GM19043 (cell line): ENCODE data around the gene RRAS2.
"Not testable (repeated sequence)": the region's sequence is repeated elsewhere in the genome, so short reads cannot be mapped to it uniquely, and the experiment has no call there.

Source experiments
- ATAC-seq: cut with Tn5 transposase; IDR thresholded peaks from one replicate; pipeline ENCODE4 v1.9.1; 2021; ENCODE audit warnings: low read depth; ENCODE audit not compliant: unreplicated experiment

The RRAS2 gene

DNA sequence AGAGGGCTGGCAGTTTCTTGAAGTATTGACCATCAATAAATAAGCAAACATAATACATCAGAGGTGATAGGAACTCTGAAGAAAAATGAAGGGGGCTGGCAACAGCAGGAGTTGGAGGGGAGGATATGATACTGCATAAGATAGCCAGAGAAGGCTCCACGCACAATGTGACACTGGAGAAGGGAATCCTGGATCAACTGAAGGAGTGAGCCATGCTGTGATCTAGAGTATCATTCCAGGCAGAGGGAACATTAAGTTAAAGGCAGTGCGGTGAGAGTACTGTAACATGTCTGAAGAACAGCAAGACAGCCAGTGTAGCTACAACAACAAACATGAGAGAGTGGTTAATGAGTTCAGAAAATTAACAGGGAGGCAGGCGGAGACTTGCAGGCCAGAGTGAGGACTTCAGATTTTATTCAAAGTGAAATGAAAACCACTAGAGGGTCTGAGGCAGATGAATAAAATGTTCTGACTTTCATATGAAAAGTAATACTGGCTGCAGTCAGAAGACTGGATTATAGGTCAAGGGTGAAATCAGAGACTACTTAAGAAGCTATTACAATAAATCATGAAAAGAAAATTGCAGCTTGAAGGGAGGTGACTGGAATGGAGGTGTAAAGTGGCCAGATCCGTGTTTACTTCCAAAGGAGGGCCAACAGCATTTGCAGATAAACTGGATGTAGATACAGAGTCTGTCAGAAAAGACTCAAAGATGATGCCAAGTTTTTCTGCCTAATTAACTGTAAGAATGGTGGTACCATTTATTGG, 49.4 kb downstream of the RRAS2 start:
- no peak for ATAC-seq

DNA sequence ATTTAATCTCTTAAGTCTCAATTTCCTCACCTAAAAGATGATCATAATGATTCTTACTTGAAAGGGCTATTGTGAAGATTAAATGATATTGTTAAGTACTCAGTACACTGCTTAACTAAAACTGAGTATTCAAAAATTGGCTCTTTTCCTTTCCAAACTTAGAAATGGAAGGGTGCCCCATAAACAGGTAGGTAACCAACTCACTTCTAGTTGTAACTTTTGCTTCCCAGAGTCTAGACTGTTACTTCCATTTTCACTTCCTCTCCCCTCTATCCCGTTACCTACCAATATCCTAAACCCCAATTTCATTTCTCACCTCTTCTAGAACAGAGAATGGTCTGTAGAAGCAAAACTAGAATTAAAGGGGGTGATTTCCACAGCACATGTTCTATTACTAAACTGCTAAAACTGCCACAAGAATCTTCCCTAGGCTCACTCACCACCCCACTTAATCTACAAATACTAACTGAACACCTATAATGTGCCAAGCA, 50.0 kb downstream of the RRAS2 start:
- ATAC-seq, result peak; percentile 32

DNA sequence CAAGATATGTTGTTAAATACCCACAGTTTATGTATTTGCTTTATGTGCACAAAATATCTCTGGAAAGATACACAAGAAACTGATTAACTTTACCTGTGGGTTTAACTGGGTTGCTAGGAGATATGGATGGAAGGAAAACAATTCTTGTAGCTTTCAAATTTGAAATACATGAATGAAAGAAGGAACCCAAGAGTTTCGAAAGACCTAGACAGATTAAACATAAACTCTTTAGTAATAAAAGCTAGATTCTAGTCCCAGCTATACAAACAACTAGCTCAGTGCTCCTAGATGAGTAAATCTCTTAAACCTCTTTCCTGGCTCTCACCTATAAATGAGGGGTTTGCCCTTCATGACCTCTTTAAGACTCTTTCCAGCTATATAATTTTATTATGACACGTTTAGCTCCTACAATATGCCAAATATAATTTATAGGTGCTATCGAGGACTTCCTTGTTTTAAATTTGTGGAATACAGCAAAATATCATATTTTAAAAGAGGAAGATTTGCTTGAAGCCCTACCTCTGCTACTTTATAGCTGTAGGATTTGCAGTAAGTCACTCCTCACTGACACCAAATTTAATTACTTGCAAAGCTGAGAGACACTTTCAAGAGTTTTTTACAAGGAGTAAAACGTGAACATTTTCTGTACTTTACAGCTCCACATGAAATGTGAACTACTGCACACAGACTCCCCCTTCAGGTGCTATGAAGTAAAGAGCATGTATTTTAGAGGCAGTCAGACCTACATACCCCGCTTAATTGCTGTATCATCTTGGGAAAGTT, 50.7 kb downstream of the RRAS2 start:
- ATAC-seq, result peak; percentile 39

DNA sequence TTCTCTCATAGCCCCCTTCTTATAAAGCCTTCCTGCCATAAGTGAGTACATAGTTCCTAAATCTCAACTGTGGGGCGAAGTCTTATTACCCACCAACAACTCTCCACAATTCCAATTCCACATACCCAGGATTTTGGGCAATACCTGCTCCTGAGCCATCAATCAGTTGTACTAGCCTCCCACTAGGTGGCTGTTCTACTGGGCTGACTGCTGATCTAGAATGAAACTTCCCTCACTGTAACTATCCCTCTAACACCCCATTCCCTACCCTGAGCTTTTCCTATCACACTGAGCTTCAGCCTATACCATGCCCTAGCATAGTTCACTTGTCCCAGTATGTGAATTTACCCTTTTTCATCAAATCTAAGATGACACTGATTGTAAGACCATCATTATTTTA, 52.5 kb downstream of the RRAS2 start:
- no peak for ATAC-seq

DNA sequence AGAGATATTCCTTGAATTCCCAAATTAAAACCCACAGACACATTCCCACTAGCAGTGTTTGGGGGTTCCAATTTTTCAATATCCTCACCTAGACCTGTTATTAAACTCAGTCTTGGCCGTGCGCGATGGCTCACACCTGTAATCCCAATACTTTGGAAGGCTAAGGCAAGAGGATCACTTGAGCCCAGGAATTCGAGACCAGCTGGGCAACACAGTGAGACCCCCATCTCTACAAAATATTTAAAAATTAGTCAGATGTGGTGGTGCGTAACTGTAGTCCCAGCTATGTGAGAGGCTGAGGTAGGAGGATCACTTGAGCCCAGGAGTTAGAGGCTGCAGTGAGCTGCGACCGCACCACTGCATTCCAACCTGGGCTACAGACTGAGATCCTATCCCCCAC, 53.3 kb downstream of the RRAS2 start:
- no peak for ATAC-seq

DNA sequence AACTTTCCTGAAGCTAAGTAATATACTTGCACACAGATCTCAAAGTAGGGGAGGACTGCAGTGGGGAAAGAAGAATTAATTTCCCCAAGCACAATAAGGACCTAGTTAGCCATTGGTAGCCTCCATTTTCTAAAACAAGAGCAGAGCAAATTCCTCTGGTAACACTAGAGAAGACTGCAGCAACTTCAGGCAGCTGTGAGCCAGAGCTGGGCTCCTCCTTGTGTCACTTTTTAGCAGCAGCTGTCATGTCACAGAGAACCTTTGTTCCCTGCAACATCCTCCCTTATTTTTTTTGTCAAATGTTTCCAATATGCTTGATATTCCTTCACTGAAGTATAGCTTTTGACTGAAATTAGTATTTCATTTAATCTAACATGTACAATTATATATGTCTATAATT, 54.4 kb downstream of the RRAS2 start:
- ATAC-seq, result no peak

DNA sequence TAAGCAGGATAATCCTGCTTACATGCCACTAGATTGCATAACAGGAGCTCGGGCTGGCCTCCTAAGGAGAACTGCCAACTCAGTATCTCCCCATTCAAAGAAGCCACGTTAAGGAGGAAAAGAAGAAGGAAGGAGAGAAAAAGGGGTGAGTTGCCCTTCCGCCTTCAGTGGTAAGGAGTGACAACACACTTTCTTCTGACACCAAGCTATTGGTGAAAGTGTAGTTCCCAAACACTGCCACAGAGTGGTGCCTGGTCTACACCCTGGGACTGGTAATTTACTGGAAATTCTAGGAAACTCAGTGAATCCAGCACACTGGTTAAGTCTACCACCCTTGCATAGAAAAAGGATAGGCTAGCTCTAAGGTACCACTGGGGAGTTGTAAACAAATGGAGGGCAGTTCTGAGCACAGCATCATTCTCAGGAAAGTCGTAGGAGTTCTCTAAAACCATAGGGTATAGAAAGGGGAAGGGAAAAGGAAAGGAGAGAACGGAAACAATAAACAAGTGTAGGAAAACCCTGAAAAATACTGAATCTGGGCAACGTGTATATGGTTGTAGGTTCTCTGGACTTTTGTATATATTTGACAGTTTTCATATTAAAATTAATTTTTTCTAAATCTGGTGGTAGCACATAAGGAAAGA, 58.2 kb downstream of the RRAS2 start:
- ATAC-seq, result peak; percentile 67

DNA sequence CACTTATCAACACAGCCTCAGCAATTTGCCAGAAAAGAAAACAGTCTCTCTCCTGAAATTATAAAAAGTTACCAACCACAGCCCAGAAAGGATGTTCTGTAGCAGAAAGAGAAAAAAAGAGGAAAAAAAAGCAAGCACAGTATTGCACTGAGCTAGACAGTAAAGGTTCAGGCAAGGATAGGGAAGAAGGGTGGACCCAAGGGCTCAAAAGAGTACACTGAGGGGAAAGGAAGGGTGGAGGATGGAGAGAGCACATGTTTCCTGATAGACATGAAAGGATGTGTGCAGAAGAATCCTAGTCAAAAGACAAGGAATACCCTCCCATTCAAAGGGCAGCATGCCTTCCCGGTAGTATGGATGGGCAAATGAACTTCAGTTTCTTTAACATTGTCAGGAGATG, 59.1 kb downstream of the RRAS2 start:
- no peak for ATAC-seq

DNA sequence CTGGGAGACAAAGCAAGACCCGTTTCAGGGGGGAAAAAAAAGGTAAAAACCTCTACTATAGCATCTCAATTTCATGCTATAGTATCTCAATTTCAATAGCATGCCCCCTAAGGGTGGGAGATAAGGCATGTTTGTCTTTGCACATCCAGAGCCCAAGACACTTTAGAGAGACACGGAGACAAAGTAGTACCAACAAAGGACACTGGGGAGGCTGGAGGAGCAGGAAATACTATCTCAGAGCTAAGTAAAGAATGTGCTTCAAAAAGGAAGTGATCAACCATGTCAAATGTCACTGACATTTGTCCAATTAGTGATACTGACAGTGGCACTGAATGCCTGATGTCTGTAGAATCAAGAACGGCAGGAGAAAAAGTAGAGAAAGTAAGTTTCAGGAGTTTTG, 68.6 kb downstream of the RRAS2 start:
- no peak for ATAC-seq

DNA sequence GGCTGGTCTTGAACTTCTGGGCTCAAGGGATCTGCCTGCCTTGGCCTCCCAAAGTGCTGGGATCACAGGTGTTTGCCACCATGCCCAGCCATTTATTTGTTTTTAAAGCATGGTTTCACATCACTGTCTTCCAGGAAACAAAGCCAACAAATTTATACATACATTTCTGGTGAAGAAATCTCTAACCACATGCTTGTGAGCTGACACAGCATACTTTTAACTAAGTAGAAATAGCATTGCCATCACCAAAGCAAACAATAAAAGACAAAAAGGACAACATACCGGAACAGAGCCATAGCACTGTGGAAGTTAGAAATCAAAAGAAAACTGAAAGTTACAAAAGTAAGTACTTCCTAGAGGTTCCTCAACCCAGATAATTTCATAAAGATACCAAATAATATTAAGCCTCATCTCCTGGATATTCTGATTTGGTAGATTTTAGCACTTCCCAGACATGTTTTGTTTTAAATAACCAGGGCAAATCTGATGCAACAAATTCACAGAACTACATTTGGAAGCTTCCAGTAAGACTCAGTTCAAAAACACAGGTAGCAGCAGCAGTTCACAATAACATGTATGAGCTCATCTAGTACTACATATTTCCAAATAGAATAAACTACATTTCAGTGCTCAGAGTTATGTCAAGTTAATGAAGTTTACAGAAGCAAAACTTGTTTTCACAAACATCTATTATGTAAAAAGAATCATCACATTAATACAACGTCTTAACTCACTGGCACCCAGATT, 70.6 kb downstream of the RRAS2 start:
- ATAC-seq, result no peak

DNA sequence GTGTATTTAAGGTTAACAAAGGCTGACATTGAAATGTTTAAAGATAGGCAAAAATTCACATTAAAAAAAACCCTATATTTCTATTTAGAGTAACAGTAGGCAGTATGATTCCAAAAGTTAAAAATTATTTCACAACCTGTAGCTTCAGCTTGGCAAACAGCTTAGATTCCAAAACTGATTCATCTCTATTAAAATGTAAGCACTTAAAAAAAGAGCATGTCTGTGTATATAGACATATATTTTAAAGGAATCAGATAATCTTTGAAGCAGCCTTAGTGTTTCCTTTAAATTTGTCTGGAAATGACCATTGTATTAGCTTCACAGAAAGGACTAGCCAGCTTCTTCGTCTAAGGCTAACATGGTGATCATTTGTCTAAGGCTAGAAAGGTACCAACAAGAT, 80.1 kb downstream of the RRAS2 start:
- not testable (repeated sequence) for ATAC-seq

DNA sequence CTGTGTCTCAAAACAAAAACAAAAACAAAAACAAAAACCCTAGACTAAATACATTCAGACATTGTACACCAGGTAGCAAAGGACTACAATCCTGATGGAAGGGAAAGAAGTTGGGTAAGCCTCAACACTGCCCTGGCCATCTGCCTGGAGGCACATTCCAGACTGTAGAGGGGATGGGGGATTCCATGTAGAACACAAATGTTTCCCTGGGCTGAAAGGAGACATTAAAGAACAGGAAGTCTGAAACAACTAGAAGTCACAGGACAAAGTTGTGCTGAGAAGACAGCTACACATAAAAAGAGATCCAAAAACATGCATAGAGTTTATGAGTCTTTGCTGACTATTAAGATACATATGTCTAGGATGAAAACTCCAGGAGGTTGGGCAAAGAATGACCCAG, 83.9 kb downstream of the RRAS2 start:
- ATAC-seq, result no peak

DNA sequence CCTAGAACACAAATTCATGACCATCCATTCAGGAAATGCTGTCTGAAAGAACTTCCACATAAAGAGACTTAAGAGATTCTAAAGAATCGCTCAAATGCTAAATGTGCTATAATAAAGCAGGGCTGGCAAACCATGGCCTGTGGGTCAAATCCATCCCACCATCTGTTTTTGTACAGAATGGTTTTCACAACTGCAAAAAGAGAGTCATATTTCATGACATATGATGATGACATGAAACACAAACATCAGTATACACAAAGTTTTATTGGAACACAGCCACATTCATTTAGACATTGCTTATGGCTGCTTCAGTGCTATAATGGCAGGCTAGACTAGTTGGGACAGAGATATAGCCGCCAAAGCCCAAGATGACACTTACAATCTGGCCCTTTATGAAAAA, 85.1 kb downstream of the RRAS2 start:
- ATAC-seq, result no peak

DNA sequence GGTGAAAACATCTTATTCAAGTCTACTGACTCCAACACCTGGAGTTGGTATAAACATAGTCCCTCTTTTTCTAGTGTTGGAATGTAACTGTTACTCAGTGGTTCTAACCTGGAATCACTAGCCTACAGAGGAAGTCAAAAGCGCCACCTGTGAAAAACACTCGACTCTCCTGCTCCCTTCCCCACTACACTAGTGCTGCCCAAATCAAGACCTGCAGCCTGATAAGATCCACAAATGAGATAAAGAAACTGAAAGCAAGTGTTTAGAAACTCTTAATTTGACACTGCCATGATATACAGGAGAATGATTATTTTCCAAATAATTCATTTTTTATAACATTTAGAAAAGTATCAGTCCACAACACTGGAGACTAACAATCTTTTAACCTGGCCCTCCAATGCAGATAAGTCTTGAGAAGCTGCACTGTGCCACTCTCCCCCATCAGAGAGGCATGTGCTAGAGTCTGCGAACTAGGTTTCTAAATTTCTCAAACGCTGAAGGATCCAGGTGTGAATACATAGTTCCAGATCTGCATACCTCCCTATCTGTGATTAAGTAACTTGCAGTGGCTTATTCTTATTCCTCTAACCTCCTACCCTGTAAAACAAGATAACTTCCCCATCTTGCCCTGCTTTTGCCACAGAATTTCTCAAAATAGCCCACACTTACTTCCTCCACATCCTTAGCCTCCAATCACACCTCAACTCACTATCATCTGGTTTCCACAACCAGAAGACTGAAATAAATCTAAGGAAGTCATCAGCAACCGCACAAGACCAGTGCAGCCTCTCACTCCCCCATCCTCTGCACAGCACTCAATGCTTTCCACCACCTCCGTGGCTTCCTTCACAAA, 88.1 kb downstream of the RRAS2 start:
- peak; percentile 56 for ATAC-seq

DNA sequence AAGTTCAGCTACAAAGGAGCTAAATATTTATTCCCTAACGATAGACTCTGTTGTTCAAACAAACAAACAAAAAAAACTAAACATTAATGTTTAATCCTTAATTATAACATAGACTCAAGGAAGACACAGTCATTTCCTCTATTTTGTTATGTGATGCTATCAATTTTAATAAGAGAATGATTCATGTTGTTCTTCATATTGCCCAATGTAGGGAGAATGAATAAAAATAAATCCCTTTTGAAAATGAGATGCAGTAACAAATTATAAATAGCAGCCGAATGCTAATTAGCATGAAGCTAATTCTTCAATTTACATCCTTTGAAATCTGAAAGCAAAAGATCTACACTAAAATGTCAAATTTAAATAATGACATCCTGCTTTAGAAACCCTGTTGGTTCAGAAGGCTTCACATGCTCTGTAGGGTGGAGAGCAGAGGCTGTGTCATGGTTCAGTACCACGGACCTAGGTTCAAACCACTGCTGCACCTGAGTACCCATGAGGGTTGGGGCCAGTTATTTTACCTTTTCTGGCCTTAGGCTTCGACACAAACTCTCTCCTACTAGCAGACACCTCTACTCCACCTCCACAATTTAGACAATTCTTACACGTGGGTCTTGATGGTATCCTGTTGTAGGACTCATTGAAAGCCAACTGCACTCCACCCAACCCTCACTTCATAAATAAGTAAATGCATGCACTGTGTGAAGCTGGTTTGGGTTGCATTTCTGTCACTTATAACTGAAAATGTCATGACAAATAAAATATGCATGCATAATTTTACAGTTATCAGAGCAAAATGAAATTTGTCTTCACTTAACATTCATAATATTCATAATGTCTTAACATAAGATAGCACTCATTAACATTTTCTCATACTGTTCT, 89.0 kb downstream of the RRAS2 start:
- ATAC-seq, result peak; percentile 47

DNA sequence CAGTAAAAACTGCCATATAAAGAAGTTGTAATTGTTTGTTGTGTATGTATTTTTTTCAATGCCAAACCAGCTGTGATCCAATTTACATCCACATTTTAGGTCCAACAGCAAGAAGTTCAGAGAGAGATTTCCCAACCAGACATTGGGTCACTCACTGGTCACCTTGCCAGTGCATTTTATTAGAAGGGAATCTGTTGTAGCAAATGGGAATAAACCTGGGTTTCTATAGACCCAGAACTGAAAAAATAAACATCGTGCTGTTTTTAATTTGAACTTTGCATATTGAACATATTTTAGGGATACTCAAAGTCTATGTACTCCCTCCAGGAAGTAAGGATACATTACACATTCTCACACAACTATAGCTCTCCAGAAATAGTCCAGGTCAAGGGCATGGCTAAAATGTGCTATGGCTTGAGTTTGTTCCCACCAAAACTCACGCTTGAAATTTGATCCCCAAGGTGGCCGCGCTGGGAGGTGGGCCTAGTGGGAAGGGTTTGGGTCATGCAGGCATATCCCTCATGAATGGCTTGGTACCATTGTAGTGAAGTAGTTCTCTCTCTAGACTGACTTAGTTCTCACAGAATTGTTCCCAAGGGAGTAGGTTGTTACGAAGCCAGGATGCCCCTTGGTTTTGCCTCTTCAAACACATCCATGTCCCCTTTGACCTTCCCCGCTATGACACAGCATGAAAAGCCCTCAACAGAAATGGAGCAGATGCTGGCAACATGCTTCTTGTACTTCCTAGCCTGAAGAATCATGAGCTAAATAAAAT, 90.9 kb downstream of the RRAS2 start:
- ATAC-seq, result no peak

DNA sequence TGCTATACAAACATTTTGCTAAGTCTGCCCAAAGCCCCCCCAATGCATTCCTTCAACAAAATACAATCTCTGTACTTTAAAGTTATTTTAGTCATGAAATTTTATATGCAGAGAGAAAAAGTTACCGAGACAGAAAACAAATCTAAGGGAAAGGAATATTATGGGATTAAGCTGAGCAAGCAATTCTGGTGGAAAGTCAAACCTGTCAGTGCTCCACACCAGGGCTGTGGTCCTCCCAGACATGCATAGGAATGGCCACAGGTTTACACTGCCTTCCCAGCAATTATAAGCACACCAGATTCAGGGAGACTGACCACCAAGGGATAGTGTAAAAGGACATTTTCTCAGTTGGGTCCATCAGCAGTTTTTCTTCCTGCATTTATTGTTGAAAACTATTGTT, 92.4 kb downstream of the RRAS2 start:
- ATAC-seq, result no peak

DNA sequence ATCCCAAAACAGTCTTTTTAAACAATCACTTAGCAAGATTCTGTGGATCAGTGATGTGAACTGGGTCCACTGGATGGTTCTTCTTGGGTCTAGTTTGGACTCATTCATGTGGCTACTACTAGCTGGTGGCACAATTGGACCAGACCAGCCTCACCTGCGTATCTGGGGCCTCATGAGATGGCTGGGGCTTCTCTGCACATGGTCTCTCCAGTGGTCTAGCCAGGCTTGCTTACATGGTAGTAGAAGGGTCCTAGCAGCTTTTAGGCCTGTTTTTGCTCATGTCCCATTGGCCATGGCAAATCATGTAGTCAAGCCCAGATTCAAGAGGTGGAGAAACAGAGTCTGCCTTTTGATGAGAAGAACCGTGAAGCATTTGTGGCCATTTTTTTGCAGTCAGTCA, 94.0 kb downstream of the RRAS2 start:
- no peak for ATAC-seq
